ENCODE results near the gene MTERF1.

DNA sequence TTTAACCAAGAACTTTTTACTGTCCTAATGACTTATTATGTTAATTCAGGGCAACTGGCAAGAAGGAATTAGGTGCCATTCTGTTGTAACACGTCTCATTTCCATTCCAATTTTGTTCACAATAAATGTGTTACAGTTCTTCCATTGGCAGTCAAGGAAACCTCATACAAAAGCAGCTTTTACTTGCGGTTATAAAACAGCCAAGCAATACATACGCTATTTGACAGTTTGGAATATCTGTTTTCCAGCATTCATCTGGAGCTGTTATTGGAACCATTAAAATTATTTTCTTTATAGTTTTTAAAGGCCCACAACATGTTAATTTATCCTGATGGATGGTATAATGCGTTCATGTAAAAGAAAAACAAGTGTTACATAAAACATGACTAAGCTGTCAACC lies 33.3 kb downstream of the MTERF1 start:
- TF ChIP-seq, protein P1, sequence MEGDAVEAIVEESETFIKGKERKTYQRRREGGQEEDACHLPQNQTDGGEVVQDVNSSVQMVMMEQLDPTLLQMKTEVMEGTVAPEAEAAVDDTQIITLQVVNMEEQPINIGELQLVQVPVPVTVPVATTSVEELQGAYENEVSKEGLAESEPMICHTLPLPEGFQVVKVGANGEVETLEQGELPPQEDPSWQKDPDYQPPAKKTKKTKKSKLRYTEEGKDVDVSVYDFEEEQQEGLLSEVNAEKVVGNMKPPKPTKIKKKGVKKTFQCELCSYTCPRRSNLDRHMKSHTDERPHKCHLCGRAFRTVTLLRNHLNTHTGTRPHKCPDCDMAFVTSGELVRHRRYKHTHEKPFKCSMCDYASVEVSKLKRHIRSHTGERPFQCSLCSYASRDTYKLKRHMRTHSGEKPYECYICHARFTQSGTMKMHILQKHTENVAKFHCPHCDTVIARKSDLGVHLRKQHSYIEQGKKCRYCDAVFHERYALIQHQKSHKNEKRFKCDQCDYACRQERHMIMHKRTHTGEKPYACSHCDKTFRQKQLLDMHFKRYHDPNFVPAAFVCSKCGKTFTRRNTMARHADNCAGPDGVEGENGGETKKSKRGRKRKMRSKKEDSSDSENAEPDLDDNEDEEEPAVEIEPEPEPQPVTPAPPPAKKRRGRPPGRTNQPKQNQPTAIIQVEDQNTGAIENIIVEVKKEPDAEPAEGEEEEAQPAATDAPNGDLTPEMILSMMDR (IDR thresholded peaks at IDR 0.05), result no peak
- TF ChIP-seq JUN (CRISPR knock-in tag; IDR thresholded peaks at IDR 0.05) (no peak), TP53 (CRISPR knock-in tag; IDR thresholded peaks at IDR 0.05) (no peak)
- TF ChIP-seq, protein P2, sequence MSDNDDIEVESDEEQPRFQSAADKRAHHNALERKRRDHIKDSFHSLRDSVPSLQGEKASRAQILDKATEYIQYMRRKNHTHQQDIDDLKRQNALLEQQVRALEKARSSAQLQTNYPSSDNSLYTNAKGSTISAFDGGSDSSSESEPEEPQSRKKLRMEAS (CRISPR knock-in tag; IDR thresholded peaks at IDR 0.05), result no peak

Data from WTC11 (cell line).